HG02970 (cell line): ENCODE measurements around the gene TEX26.
"Not testable (repeated sequence)": the region's sequence is repeated elsewhere in the genome, so short reads cannot be mapped to it uniquely, and the experiment has no call there.

Source experiments
- ATAC-seq: cut with Tn5 transposase; IDR thresholded peaks from one replicate; pipeline ENCODE4 v1.9.1; 2021; ENCODE audit warnings: mild to moderate bottlenecking, moderate library complexity, moderate number of reproducible peaks; ENCODE audit not compliant: unreplicated experiment, low FRiP score

Gene TEX26

GRCh38 chr13:30918662-30919405 lies 13.6 kb upstream of the TEX26 start:
- no peak for ATAC-seq

GRCh38 chr13:30920162-30920909 lies 12.1 kb upstream of the TEX26 start:
- ATAC-seq: no peak

DNA sequence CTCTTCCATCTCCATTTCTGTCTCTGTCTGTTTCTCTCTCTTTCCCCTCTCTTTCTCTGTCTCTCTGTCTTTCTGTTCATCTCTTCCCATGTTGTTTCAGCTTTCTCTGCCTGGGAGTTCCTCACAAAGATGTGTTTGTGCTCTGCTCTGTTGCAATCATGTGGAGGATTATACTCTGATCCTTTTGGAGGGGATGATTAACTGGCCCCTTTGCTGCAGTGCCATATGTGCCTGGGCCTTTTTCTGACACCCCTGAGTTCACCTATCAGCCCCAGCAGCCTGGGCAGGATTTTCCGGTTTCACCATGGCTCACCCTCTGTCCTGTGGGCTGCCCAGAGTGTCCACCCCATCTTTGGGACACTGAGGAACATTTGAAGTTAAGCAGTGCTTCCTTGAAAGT lies 9.0 kb upstream of the TEX26 start:
- ATAC-seq: no peak

GRCh38 chr13:30924721-30925120 lies 7.7 kb upstream of the TEX26 start:
- ATAC-seq: no peak

GRCh38 chr13:30925429-30925828 lies 7.0 kb upstream of the TEX26 start:
- ATAC-seq: no peak

DNA sequence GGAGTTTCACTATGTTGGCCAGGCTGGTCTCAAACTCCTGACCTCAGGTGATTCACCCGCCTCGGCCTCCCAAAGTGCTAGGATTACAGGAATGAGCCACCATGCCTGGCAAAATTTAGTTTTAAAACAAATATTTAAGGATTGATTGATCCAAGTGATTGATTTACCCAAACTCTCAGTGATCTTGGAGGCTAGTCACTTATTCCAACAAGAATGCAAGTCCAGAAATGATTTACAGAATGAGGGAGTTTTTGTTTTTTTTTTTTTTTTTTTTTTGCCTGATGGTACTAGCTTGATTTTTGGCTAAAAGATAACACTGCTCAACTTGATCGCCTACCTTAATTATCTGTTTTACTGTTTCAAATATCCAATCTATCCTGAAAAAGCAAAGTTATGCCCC lies 5.7 kb upstream of the TEX26 start:
- no peak for ATAC-seq

DNA sequence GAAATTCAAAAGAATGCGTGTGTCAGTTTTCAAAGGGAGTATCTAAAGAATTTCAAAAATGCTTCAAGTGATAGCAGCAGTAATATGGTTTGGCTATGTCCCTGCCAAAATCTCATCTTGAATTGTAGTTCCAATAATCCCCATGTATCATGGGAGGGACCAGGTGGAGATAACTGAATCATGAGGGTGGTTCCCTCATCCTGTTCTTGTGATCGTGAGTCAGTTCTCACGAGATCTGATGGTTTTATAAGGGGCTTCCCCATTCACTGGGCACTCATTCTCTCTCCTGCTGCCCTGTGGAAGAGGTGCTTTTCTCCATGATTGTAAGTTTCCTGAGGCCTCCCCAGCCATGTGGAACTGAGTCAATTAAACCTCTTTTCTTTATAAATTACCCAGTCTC lies 5.3 kb upstream of the TEX26 start:
- not testable (repeated sequence) for ATAC-seq

GRCh38 chr13:30927595-30927994 lies 4.9 kb upstream of the TEX26 start:
- ATAC-seq: no peak

- no peak for ATAC-seq
These were observed 3.5 kb upstream of the TEX26 start for GRCh38 chr13:30928978-30929377.

GRCh38 chr13:30933354-30933670 lies 856 bp downstream of the TEX26 start:
- ATAC-seq: no peak

GRCh38 chr13:30934381-30934780 lies 1.9 kb downstream of the TEX26 start:
- no peak for ATAC-seq

- no peak for ATAC-seq
These were observed 2.3 kb downstream of the TEX26 start for GRCh38 chr13:30934803-30935202.

GRCh38 chr13:30936971-30937370 lies 4.5 kb downstream of the TEX26 start:
- no peak for ATAC-seq

GRCh38 chr13:30943881-30944280 lies 11.4 kb downstream of the TEX26 start:
- ATAC-seq: no peak

GRCh38 chr13:30957258-30957943 lies 24.9 kb downstream of the TEX26 start:
- ATAC-seq: no peak

DNA sequence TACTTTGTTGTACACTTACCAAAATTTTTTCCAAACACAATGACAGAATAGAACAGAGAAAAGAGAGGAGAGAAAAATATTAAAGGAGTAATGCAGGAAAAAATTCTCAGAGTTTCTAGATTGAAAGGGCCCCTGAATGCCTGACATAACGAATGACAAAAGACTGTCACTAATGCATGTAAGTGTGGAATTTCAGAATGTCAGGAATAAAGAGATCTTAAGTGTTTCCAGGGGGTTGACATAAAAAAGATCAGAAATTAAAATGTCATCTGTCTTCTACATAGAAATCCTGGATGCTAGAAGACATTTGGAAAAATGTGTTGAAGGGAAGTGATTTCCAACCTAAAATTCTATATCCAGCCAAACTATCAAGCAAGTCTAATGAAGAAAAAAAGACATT lies 27.2 kb downstream of the TEX26 start:
- no peak for ATAC-seq

DNA sequence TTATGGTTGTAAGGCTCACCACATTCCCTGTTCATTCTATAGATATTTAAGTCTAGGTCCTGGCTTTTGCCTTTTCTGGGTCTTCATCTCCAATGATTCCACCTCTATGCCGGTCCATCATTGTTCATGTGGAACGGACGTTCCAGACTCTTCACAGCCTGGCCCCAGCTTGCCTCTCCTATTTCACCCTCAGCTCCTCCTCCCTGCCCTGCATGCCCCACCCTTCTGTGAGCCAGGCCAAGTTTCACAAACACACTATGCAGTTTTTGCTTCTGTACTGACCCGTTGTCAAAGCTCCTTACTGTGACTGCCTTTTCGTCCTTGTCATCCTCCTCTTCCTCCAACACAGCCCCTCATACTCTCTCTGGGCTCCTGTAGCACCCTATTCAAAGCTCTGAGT lies 31.3 kb downstream of the TEX26 start:
- ATAC-seq: no peak

DNA sequence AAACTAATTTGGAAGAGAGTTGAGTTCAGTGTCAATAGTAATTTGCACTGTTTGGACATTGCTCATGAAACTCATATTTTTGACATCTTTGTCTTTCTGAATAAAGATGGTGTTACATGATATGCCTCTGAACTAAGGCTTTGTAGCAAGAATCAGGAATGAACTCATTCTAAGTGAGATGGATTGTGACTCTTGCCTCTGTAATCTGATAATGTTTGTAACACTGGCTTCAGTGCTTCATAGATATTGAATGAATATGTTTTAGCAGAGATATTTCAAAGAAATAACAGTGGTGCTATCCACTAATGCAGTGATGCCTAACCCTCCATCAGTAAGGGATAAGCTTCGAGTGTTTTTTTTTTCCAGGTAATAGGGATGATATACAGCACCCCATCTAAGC lies 32.9 kb downstream of the TEX26 start:
- no peak for ATAC-seq

- no peak for ATAC-seq
These were observed 33.6 kb downstream of the TEX26 start for GRCh38 chr13:30966101-30966500.

DNA sequence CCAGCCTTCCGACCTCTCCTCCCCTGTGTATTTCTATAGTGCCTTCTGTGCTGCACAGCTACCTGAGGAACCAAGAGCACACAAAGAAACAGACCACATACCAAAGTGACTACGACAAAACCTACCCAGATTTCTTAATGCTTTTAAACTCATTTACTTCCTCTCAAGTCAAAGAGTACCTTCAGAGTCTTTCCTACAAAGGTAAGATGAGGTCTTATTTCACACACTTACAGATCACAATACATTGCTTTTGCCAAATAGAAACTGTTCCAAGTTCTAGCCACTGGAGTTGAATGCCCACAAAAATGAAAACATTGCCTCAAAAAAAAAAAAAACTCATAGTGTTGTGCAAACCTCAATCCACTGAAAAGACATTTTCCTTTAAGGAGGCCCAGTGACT lies 36.4 kb downstream of the TEX26 start:
- ATAC-seq: no peak

DNA sequence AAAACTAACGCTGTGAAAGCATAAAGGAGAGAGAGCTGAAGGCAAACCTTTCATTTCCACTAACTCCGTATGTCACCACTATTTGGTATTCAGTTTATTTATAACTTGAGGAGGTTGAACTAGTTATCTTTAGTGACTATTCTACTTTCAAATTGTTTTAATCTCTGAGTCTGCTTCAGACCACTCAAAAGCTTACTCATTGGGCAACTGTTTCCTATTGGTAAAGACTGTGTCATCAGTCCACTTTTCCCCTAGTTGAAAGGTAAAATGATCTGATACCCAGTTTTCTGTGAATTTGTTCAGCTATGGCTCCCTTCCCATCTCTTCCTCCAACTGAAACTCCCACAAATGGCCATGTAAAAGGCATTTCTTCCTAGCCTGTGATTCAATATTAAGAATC lies 39.1 kb downstream of the TEX26 start:
- ATAC-seq: no peak
